ENCODE results near the gene P2RX7.

The P2RX7 gene

GRCh38 chr12:121132601-121133481, at the start of gene P2RX7:
P2RX7 (plus strand) TSS chr12:121132876; CDS start chr12:121132971, 95 bp downstream.
- no peaks in the 10 kb centered on the region for H3K36me3 ChIP-seq (ENCODE audit: control insufficient read depth in 1 of 2, insufficient read depth in 2 of 2, low read length in 2 of 2)
- H3K27me3 ChIP-seq (ENCODE audit: low read depth, low read length) = no peaks in the 10 kb centered on the region
- peaks cover 0 to 29% of the 10 kb centered on the region in 2 donors for H3K4me1 ChIP-seq (ENCODE audit: control insufficient read depth in 1 of 2, insufficient read depth in 2 of 2, low read length in 2 of 2)
- peak within 1 kb of the TSS; percentile 74 to 82 for H3K4me3 ChIP-seq (ENCODE audit: low read depth in 1 of 2, low read length in 2 of 2)
- peak within 1 kb of the TSS; percentile 71 for H3K27ac ChIP-seq (ENCODE audit: low read length)
- H3K9me3 ChIP-seq (ENCODE audit: control insufficient read depth in 1 of 2, low read length in 2 of 2) = no peaks in the 10 kb centered on the region

DNA sequence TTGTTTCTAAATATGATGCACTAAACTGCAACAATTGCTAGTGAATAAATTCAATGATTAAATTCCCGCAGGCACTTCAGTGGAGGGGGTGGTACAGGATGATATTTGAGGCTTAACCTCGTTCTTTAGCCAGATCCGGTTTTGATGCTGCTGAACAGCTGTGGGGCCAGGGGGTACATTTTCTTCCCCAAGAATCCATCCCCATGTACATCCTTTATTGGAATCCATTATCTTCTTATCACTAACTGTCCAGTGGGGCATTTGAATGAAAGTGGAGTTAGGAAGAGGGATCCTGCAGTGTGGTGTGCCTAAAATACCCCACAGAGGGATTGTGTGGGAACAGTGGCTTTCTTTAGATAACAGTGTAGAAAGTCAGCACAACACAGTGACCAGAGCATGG, 48.4 kb upstream of the P2RX7 start:
- Histone ChIP-seq H3K27me3 (ENCODE audit: low read depth, low read length) (no peaks in the 10 kb centered on the region), H3K36me3 (ENCODE audit: control insufficient read depth in 1 of 2, insufficient read depth in 2 of 2, low read length in 2 of 2) (no peaks in the 10 kb centered on the region), H3K4me1 (ENCODE audit: control insufficient read depth in 1 of 2, insufficient read depth in 2 of 2, low read length in 2 of 2) (no peaks in the 10 kb centered on the region), H3K27ac (ENCODE audit: low read length) (no peak overlapping the region), H3K4me3 (ENCODE audit: low read depth in 1 of 2, low read length in 2 of 2) (no peak overlapping the region), H3K9me3 (ENCODE audit: control insufficient read depth in 1 of 2, low read length in 2 of 2) (no peaks in the 10 kb centered on the region)

- no peaks in the 10 kb centered on the region for H3K27me3 ChIP-seq (ENCODE audit: low read depth, low read length)
- no peaks in the 10 kb centered on the region for H3K4me1 ChIP-seq (ENCODE audit: control insufficient read depth in 1 of 2, insufficient read depth in 2 of 2, low read length in 2 of 2)
- no peak overlapping the region for H3K4me3 ChIP-seq (ENCODE audit: low read depth in 1 of 2, low read length in 2 of 2)
- no peak overlapping the region for H3K27ac ChIP-seq (ENCODE audit: low read length)
- no peaks in the 10 kb centered on the region for H3K9me3 ChIP-seq (ENCODE audit: control insufficient read depth in 1 of 2, low read length in 2 of 2)
- no peaks in the 10 kb centered on the region for H3K36me3 ChIP-seq (ENCODE audit: control insufficient read depth in 1 of 2, insufficient read depth in 2 of 2, low read length in 2 of 2)
These were observed 47.6 kb upstream of the P2RX7 start for GRCh38 chr12:121085069-121085468.

GRCh38 chr12:121085506-121086353, 46.9 kb upstream of the P2RX7 start:
- Histone ChIP-seq H3K4me3 (ENCODE audit: low read depth in 1 of 2, low read length in 2 of 2) (no peak overlapping the region), H3K36me3 (ENCODE audit: control insufficient read depth in 1 of 2, insufficient read depth in 2 of 2, low read length in 2 of 2) (no peaks in the 10 kb centered on the region), H3K27me3 (ENCODE audit: low read depth, low read length) (no peaks in the 10 kb centered on the region), H3K9me3 (ENCODE audit: control insufficient read depth in 1 of 2, low read length in 2 of 2) (no peaks in the 10 kb centered on the region), H3K4me1 (ENCODE audit: control insufficient read depth in 1 of 2, insufficient read depth in 2 of 2, low read length in 2 of 2) (no peaks in the 10 kb centered on the region), H3K27ac (ENCODE audit: low read length) (no peak overlapping the region)

DNA sequence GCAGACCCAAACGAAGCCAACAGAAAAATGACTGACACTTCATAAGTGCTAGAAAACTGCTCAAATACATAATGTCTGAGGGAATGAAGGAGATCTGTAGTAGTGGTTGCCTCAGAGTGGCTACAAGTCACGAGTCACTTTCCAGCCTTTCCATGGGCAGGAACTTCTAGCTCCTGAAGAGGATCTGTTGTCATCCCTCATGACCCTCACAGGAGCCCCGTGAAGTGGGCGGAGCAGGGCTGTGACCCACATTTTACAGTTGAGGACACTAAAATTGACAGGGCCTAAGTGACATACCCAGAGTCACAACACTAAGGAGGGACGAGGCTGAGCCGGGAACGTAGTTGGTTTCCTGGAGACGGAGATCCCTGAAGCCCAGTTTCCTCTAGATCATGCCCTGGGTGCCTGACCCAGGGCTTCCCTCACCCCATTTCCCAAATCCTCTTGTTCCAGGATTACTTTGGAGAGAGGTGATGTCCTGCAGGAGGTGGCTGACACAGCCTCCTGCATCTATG, 45.8 kb upstream of the P2RX7 start:
- no peaks in the 10 kb centered on the region for H3K36me3 ChIP-seq (ENCODE audit: control insufficient read depth in 1 of 2, insufficient read depth in 2 of 2, low read length in 2 of 2)
- no peak overlapping the region for H3K27ac ChIP-seq (ENCODE audit: low read length)
- H3K27me3 ChIP-seq (ENCODE audit: low read depth, low read length) = no peaks in the 10 kb centered on the region
- H3K4me1 ChIP-seq (ENCODE audit: control insufficient read depth in 1 of 2, insufficient read depth in 2 of 2, low read length in 2 of 2) = no peaks in the 10 kb centered on the region
- no peak overlapping the region for H3K4me3 ChIP-seq (ENCODE audit: low read depth in 1 of 2, low read length in 2 of 2)
- H3K9me3 ChIP-seq (ENCODE audit: control insufficient read depth in 1 of 2, low read length in 2 of 2) = no peaks in the 10 kb centered on the region

GRCh38 chr12:121087467-121088194, 45.0 kb upstream of the P2RX7 start:
- Histone ChIP-seq H3K36me3 (ENCODE audit: control insufficient read depth in 1 of 2, insufficient read depth in 2 of 2, low read length in 2 of 2) (no peaks in the 10 kb centered on the region), H3K9me3 (ENCODE audit: control insufficient read depth in 1 of 2, low read length in 2 of 2) (no peaks in the 10 kb centered on the region), H3K27me3 (ENCODE audit: low read depth, low read length) (no peaks in the 10 kb centered on the region), H3K4me1 (ENCODE audit: control insufficient read depth in 1 of 2, insufficient read depth in 2 of 2, low read length in 2 of 2) (no peaks in the 10 kb centered on the region), H3K27ac (ENCODE audit: low read length) (no peak overlapping the region), H3K4me3 (ENCODE audit: low read depth in 1 of 2, low read length in 2 of 2) (no peak overlapping the region)

DNA sequence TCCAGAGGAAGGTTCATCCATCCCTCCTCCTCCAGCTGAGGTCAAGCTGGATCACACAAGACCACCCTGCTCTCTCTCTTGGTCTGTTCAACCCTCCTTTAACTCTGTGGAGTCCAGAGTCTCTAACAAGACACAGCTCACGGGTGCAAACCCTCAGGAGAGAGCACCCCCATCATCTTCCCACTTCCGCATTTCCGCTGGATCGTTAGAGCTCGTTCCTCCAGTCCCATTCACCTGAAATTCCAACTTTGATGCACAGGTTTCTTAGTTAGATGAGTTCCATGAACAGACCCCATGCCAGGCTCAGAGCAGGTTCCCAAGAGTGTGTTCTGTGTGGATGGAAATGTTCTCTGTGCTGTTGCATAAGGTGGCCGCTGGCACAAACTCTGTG, 44.5 kb upstream of the P2RX7 start:
- H3K36me3 ChIP-seq (ENCODE audit: control insufficient read depth in 1 of 2, insufficient read depth in 2 of 2, low read length in 2 of 2) = no peaks in the 10 kb centered on the region
- H3K9me3 ChIP-seq (ENCODE audit: control insufficient read depth in 1 of 2, low read length in 2 of 2) = no peaks in the 10 kb centered on the region
- H3K4me1 ChIP-seq (ENCODE audit: control insufficient read depth in 1 of 2, insufficient read depth in 2 of 2, low read length in 2 of 2) = no peaks in the 10 kb centered on the region
- H3K27me3 ChIP-seq (ENCODE audit: low read depth, low read length) = no peaks in the 10 kb centered on the region
- H3K4me3 ChIP-seq (ENCODE audit: low read depth in 1 of 2, low read length in 2 of 2) = no peak overlapping the region
- H3K27ac ChIP-seq (ENCODE audit: low read length) = no peak overlapping the region

DNA sequence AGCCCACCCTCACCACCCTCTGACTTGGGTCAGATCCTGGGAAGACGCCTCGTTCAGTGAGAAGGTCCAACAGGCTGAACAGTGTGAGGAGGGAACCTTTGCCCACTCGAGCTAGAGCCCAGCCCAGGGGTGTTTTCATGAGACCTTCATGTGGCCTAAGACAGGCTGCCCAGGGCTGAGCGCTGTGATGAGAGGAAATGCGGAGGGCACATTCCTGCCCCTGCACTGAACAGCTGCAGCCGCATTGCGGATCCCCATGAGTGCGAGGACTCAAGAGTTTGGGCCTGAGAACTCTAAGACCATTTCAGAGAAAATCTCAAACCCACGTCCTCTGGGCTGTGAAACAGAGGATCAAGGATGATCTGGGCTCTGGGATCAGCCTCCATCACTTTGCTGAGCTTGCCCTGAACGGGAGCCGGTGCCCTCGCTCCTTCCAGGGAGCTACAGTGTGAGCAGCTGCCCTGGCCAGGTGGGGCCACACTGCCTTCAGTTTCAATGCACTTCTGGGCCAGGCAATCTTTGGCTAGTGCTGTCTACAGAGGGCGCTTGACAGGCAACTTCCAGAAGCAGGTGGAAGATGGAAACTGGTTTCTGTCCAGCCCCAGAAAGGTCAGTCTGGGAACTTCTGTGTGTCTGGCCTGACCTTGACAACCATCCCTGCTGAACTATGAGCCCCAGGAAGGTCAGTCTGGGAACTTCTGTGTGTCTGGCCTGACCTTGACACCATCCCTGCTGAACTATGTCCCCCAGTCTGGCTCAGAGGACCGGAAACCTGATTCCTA, 43.5 kb upstream of the P2RX7 start:
- H3K36me3 ChIP-seq (ENCODE audit: control insufficient read depth in 1 of 2, insufficient read depth in 2 of 2, low read length in 2 of 2) = no peaks in the 10 kb centered on the region
- H3K9me3 ChIP-seq (ENCODE audit: control insufficient read depth in 1 of 2, low read length in 2 of 2) = no peaks in the 10 kb centered on the region
- H3K4me3 ChIP-seq (ENCODE audit: low read depth in 1 of 2, low read length in 2 of 2) = no peak overlapping the region
- H3K27ac ChIP-seq (ENCODE audit: low read length) = no peak overlapping the region
- no peaks in the 10 kb centered on the region for H3K27me3 ChIP-seq (ENCODE audit: low read depth, low read length)
- H3K4me1 ChIP-seq (ENCODE audit: control insufficient read depth in 1 of 2, insufficient read depth in 2 of 2, low read length in 2 of 2) = no peaks in the 10 kb centered on the region

DNA sequence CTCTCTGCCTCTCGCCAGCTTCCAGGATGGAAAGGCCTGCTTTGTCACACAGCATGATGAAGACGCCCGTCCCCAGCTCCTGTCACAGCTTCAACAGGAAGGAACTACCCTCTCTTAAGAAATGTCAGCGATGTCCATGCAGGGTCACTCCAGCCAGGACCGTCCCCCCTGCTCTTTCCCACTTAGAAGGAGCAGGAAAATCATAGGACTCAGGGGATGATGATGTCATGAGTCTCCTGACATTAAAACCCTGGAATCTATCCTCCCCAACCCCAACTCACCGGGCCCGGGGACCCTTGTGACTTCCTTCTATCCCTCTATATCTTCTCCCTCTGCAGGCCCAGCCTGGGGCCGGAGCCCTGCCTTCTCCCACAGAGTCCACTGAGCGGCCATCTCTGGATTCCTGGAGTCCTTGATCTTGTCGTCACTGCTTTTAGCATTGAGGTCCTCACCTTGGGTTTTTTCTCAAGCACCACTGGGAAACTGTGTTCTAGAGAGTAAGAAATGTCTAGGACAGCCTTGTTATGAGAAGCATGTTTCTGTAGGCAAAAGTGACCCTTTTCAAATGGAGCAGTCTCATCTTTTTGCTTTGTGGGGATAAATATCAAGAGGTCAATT, 42.8 kb upstream of the P2RX7 start:
- Histone ChIP-seq H3K27me3 (ENCODE audit: low read depth, low read length) (no peaks in the 10 kb centered on the region), H3K27ac (ENCODE audit: low read length) (no peak overlapping the region), H3K4me3 (ENCODE audit: low read depth in 1 of 2, low read length in 2 of 2) (no peak overlapping the region), H3K36me3 (ENCODE audit: control insufficient read depth in 1 of 2, insufficient read depth in 2 of 2, low read length in 2 of 2) (no peaks in the 10 kb centered on the region), H3K9me3 (ENCODE audit: control insufficient read depth in 1 of 2, low read length in 2 of 2) (no peaks in the 10 kb centered on the region), H3K4me1 (ENCODE audit: control insufficient read depth in 1 of 2, insufficient read depth in 2 of 2, low read length in 2 of 2) (no peaks in the 10 kb centered on the region)

Data from muscle layer of duodenum (tissue), 2 donors.